CD14-positive monocyte (primary cell): ENCODE data around the gene PSTPIP2. TPM values are rescaled to one million over a fixed set of nuclear protein-coding genes. Genes with fewer than 3 reads are reported as not detected.
"Not testable (repeated sequence)": the region's sequence is repeated elsewhere in the genome, so short reads cannot be mapped to it uniquely, and the experiment has no call there.

Source experiments
- DNase-seq, 3 donors: peaks; one replicate each; pipeline ENCODE4 v3.0.0-alpha.2; 2011 to 2022
- H2AFZ ChIP-seq: 2 replicates; pipeline ENCODE4 v1.6.0; 2012; ENCODE audit warnings: mild to moderate bottlenecking, low read depth, low read length, inconsistent platforms; ENCODE audit not compliant: insufficient read depth, poor library complexity, severe bottlenecking
- H3K27ac ChIP-seq, 2 donors: 1 replicate in 1 of 2; 2 replicates in 1 of 2; pipeline ENCODE4 v1.5.1; 2012 to 2013; ENCODE audit warnings: low read length in 2 of 2, control low read depth in 1 of 2, inconsistent platforms in 1 of 2, low read depth in 1 of 2, mild to moderate bottlenecking in 1 of 2
- H3K27me3 ChIP-seq, 2 donors: one replicate each; pipeline versions ENCODE4 v1.6.0 to v1.6.1; 2011 to 2013; ENCODE audit warnings: low read length in 2 of 2; ENCODE audit not compliant: control insufficient read depth in 2 of 2, insufficient read depth in 2 of 2
- H3K36me3 ChIP-seq, 2 donors: replicated peaks in 1 of 2; 1 replicate in 1 of 2; 2 replicates in 1 of 2; pipeline versions ENCODE4 v1.5.1 to v1.6.1; 2012 to 2013; ENCODE audit warnings: low read length in 2 of 2, control low read depth in 1 of 2, inconsistent platforms in 1 of 2, mild to moderate bottlenecking in 1 of 2; ENCODE audit not compliant: insufficient read depth in 2 of 2, control insufficient read depth in 1 of 2
- H3K4me1 ChIP-seq, 2 donors: 1 replicate in 1 of 2; 2 replicates in 1 of 2; pipeline versions ENCODE4 v1.5.1 to v1.6.1; 2012 to 2013; ENCODE audit warnings: low read length in 2 of 2, control low read depth in 1 of 2, inconsistent platforms in 1 of 2, mild to moderate bottlenecking in 1 of 2, moderate library complexity in 1 of 2; ENCODE audit not compliant: insufficient read depth in 2 of 2, control insufficient read depth in 1 of 2
- H3K4me2 ChIP-seq: replicated peaks from 2 replicates; pipeline ENCODE3; 2012; ENCODE audit warnings: low read length, moderate library complexity, mild to moderate bottlenecking; ENCODE audit not compliant: poor library complexity, severe bottlenecking; ENCODE audit errors: extremely low read depth
- H3K4me3 ChIP-seq, 3 experiments: fragments of 200-600 bp in 1 of 3; sonication (generic) in 1 of 3; replicated peaks in 1 of 3; 1 replicate in 2 of 3; 2 replicates in 1 of 3; pipeline ENCODE4 v1.5.1; 2011 to 2013; ENCODE audit warnings: low read length in 3 of 3, mild to moderate bottlenecking in 3 of 3, control low read depth in 2 of 3, low read depth in 2 of 3, inconsistent platforms in 1 of 3, moderate library complexity in 1 of 3
- H3K79me2 ChIP-seq: 2 replicates; pipeline ENCODE4 v1.6.0; 2012; ENCODE audit warnings: mild to moderate bottlenecking, control low read depth, inconsistent platforms, low read length, moderate library complexity; ENCODE audit not compliant: insufficient read depth
- H3K9ac ChIP-seq: 2 replicates; pipeline ENCODE4 v1.6.0; 2017; ENCODE audit warnings: low read length, mild to moderate bottlenecking; ENCODE audit not compliant: insufficient read depth, poor library complexity, severe bottlenecking
- H3K9me3 ChIP-seq, 2 donors: replicated peaks in 1 of 2; 1 replicate in 1 of 2; 2 replicates in 1 of 2; pipeline versions ENCODE4 v1.5.1 to v1.6.1; 2012 to 2013; ENCODE audit warnings: low read length in 2 of 2, control low read depth in 1 of 2; ENCODE audit not compliant: control insufficient read depth in 1 of 2, insufficient read depth in 1 of 2
- H4K20me1 ChIP-seq: 2 replicates; pipeline ENCODE4 v1.6.0; 2012; ENCODE audit warnings: mild to moderate bottlenecking, low read length, control low read depth, moderate library complexity; ENCODE audit not compliant: insufficient read depth
- H3K27ac Mint-ChIP-seq, 7 donors: one replicate each; pipeline ENCODE4 v1.8.0; 2020; ENCODE audit warnings: mild to moderate bottlenecking in 7 of 7, mixed read lengths in 7 of 7, moderate library complexity in 6 of 7, inconsistent platforms in 2 of 7
- H3K27me3 Mint-ChIP-seq, 3 donors: one replicate each; pipeline ENCODE4 v1.8.0; 2021 to 2022; ENCODE audit warnings: low read depth in 3 of 3, mild to moderate bottlenecking in 3 of 3, mixed read lengths in 3 of 3, moderate library complexity in 3 of 3, inconsistent platforms in 1 of 3
- H3K36me3 Mint-ChIP-seq, 2 donors: one replicate each; pipeline ENCODE4 v1.8.0; 2020; ENCODE audit warnings: mixed read lengths in 2 of 2, inconsistent platforms in 1 of 2, mild to moderate bottlenecking in 1 of 2
- H3K4me1 Mint-ChIP-seq: one replicate; pipeline ENCODE4 v1.8.0; 2020; ENCODE audit warnings: mild to moderate bottlenecking, mixed read lengths
- H3K4me3 Mint-ChIP-seq, 2 donors: one replicate each; pipeline ENCODE4 v1.8.0; 2020; ENCODE audit warnings: mild to moderate bottlenecking in 2 of 2, mixed read lengths in 2 of 2, moderate library complexity in 1 of 2
- H3K9me3 Mint-ChIP-seq, 7 donors: one replicate each; pipeline ENCODE4 v1.8.0; 2020 to 2022; ENCODE audit warnings: mixed read lengths in 7 of 7, mild to moderate bottlenecking in 6 of 7, moderate library complexity in 6 of 7, inconsistent platforms in 2 of 7
- CTCF ChIP-seq: fragments of 200-600 bp; IDR thresholded peaks from one replicate; pipeline ENCODE4 v1.8.0; 2022; ENCODE audit warnings: antibody characterized with exemption, mild to moderate bottlenecking
- WGBS: methylation state at CpG from one replicate; pipeline ENCODE4 v1.1.5; 2013; ENCODE audit warnings: missing lambda C conversion rate; ENCODE audit not compliant: insufficient coverage; 5-methylcytosine and 5-hydroxymethylcytosine counted together
- intact Hi-C, 2 donors: fragments of 100-400 bp; cut with micrococcal nuclease; formaldehyde crosslinking; loops; one replicate each; pipeline versions ENCODE4 v1.15.0 to v1.15.1; 2023
- polyA plus RNA-seq, 3 donors: library from polyadenylated mRNA; depleted of rRNA in 1 of 3; unstranded in 2 of 3; stranded (reverse) in 1 of 3; fragments of 300-500 nt in 2 of 3; fragments of >200 nt in 1 of 3; fragmentation: Illumina TruSeq in 2 of 3; gene quantifications; 1 replicate in 2 of 3; 2 replicates in 1 of 3; pipeline ENCODE4 v1.2.3, GENCODE V29; 2012 to 2021

The PSTPIP2 gene
- polyA plus RNA-seq, 3 donors, result 35.0 to 64.1 (median 42.3) TPM

DNA sequence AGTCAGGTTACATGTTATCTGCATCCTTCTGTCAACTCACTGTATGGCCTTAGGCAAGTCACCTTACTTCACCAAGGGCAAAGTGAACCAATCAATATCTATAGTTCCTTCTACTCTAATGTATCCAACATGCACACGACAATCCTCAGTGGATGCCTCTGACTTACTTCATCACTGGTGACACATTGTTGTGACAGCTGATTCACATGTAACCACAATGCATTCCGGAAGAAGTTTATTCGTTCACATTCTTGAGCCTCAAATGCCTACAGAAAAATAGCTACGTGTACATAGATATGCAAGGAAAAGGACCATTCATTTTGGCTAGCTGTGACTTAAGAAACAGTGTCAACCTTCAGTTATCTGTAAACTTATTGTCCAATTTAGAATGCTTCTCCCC lies 78.6 kb downstream of the PSTPIP2 start:
- Histone ChIP-seq H3K27ac (no peak overlapping the region), H3K4me3 (no peak overlapping the region), H2AFZ (no peak overlapping the region), H3K9me3 (peaks cover 0 to 3% of the 10 kb centered on the region in 2 donors), H3K79me2 (no peaks in the 10 kb centered on the region), H3K4me1 (peaks cover 9% of the 10 kb centered on the region in 2 donors), H3K9ac (no peak overlapping the region), H3K36me3 (peaks cover 60 to 83% of the 10 kb centered on the region in 2 donors), H3K4me2 (no peak overlapping the region), H3K27me3 (no peaks in the 10 kb centered on the region), H4K20me1 (no peaks in the 10 kb centered on the region)
- Mint-ChIP-seq H3K4me1 (peaks cover 9% of the 10 kb centered on the region), H3K9me3 (peaks cover 0 to 6% (median 3%) of the 10 kb centered on the region in 7 donors), H3K27ac (peak overlapping the region in 1 of 7 donors; percentile 17), H3K36me3 (peaks cover 61 to 73% of the 10 kb centered on the region in 2 donors), H3K27me3 (no peaks in the 10 kb centered on the region), H3K4me3 (no peak overlapping the region)
- no peak for DNase-seq
- WGBS, result 89% methylated on average over 2 of the region's 4 CpGs
- intact Hi-C loops, result loop anchor here in 1 of 2 donors (10.0 kb wide), 1 partner anchor 81 kb away; the partner anchor contains the start of gene PSTPIP2
- no peak for TF ChIP-seq CTCF

DNA sequence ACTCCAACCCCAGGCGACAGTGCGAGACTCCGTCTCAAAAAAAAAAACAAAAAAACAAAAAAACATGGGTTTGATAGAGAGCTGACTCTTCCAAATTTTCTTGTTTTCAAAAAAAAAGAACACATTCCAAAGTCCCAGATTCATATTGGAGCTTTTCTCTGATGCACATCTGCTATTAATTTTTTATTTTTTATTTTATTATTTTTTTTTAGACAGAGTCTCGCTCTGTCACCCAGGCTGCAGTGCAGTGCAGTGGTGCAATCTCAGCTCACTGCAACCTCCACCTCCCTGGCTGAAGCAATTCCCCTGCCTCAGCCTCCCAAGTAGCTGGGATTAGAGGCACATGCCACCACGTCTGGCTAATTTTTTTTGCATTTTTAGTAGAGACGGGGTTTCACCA lies 79.5 kb downstream of the PSTPIP2 start:
- H2AFZ ChIP-seq, H3K27me3 ChIP-seq, H3K4me3 Mint-ChIP-seq, H3K4me3 ChIP-seq, H3K4me1 ChIP-seq, H3K27me3 Mint-ChIP-seq, H3K9me3 Mint-ChIP-seq, DNase-seq, H3K4me1 Mint-ChIP-seq, H3K4me2 ChIP-seq, H3K27ac ChIP-seq, H4K20me1 ChIP-seq, H3K79me2 ChIP-seq, H3K9ac ChIP-seq, H3K27ac Mint-ChIP-seq, H3K9me3 ChIP-seq: not testable (repeated sequence)
- H3K36me3 Mint-ChIP-seq, result peaks cover 70 to 82% of the 10 kb centered on the region in 2 donors
- intact Hi-C loops, result loop anchor here in 1 of 2 donors (10.0 kb wide), 1 partner anchor 82 kb away; the partner anchor contains the start of gene PSTPIP2
- peaks cover 67 to 92% of the 10 kb centered on the region in 2 donors for H3K36me3 ChIP-seq
- WGBS, result 100% methylated on average over 1 of the region's 6 CpGs
